Activated naive CD8-positive, alpha-beta T cell treated with anti-CD3 and anti-CD28 coated beads for 36 hours (primary cell): ENCODE results near the gene ANO1. TPM values are rescaled to one million over a fixed set of nuclear protein-coding genes. Genes with fewer than 3 reads are reported as not detected.

Experiments
- DNase-seq: peaks from one replicate; pipeline ENCODE4 v3.0.0; 2021
- H3K27ac Mint-ChIP-seq: one replicate; pipeline ENCODE4 v1.8.0; 2022; ENCODE audit warnings: mild to moderate bottlenecking, moderate library complexity, mixed read lengths
- H3K27me3 Mint-ChIP-seq: one replicate; pipeline ENCODE4 v1.8.0; 2022; ENCODE audit warnings: mild to moderate bottlenecking, mixed read lengths
- H3K36me3 Mint-ChIP-seq: one replicate; pipeline ENCODE4 v1.8.0; 2021; ENCODE audit warnings: mild to moderate bottlenecking, mixed read lengths
- H3K4me1 Mint-ChIP-seq: one replicate; pipeline ENCODE4 v1.8.0; 2021; ENCODE audit warnings: mixed read lengths
- H3K4me3 Mint-ChIP-seq: one replicate; pipeline ENCODE4 v1.8.0; 2022; ENCODE audit warnings: mild to moderate bottlenecking, moderate library complexity, mixed read lengths
- H3K9me3 Mint-ChIP-seq: one replicate; pipeline ENCODE4 v1.8.0; 2022; ENCODE audit warnings: mixed read lengths
- total RNA-seq, 2 experiments: library from RNA; stranded (reverse); gene quantifications; one replicate each; pipeline ENCODE4 v1.2.3, GENCODE V29; 2021

Gene ANO1
- total RNA-seq, 2 experiments from 2014 or later = not detected

DNA sequence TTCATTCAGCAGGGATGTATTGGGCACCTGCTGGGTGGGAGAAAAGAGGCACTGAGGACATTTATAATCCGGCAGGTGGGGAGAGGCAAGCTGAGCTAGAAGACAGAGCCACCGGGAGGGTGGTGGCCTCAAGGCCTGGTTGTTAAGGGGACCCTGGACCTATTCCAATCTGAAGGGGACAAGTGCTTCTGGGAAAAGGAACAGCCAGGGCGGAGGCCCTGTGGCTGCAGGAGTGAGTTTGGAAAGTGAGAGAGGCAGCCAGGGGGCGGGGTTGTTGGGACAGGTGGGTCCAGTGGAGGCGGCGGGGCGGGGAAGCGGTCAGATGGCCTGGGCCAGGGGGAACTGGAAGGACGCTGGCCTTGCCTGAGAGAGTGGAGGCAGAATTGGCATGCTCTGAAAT lies 29.1 kb downstream of the ANO1 start:
- H3K27me3 Mint-ChIP-seq = peaks cover 11% of the 10 kb centered on the region
- no peak for DNase-seq
- no peak overlapping the region for H3K27ac Mint-ChIP-seq
- no peaks in the 10 kb centered on the region for H3K9me3 Mint-ChIP-seq
- peaks cover 6% of the 10 kb centered on the region for H3K4me1 Mint-ChIP-seq
- H3K36me3 Mint-ChIP-seq = no peaks in the 10 kb centered on the region
- H3K4me3 Mint-ChIP-seq = no peak overlapping the region

DNA sequence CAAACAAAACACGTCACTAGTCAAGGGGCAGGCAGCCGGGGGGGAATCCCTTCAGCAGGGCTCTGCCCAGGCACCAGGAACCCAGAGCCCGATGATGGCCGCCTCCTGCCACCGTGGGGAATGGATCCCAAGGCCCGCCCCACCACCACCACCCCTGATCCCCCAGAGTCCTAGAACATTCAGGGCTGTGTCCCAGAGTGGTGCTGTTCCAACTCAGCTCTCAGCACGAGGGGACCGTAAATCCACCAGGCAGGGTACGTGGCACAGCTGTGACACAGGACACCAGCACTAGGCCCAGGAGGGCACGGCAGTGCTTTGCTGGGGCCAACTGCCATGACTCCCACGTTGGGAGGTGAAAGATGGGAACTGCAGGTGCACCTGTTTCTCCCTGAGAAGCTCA lies 29.6 kb downstream of the ANO1 start:
- Mint-ChIP-seq H3K4me3 (no peak overlapping the region), H3K27me3 (peaks cover 11% of the 10 kb centered on the region), H3K9me3 (no peaks in the 10 kb centered on the region), H3K36me3 (no peaks in the 10 kb centered on the region), H3K27ac (no peak overlapping the region), H3K4me1 (peaks cover 6% of the 10 kb centered on the region)
- no peak for DNase-seq

DNA sequence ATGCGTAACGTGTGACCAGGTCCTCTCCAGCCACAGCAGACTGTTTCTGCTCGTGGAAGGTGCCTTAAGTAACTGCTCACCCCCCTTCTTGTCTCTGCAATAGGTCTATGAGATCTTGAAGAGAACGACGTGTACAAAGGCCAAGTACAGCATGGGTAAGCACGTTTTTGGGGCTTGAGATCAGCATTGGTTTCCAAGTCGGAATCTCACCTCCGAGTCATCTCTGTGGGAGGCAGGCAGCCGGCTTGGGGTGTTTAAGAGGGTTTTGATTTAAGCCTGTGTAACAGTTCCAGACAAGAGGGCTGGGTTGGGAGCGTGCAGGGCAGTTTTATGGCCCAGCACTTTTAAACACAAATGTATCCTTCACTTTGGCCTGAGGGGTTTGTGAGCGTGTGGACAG lies 30.1 kb downstream of the ANO1 start:
- Mint-ChIP-seq H3K4me1 (peaks cover 6% of the 10 kb centered on the region), H3K27me3 (peaks cover 11% of the 10 kb centered on the region), H3K9me3 (no peaks in the 10 kb centered on the region), H3K36me3 (no peaks in the 10 kb centered on the region), H3K27ac (no peak overlapping the region), H3K4me3 (no peak overlapping the region)
- no peak for DNase-seq

DNA sequence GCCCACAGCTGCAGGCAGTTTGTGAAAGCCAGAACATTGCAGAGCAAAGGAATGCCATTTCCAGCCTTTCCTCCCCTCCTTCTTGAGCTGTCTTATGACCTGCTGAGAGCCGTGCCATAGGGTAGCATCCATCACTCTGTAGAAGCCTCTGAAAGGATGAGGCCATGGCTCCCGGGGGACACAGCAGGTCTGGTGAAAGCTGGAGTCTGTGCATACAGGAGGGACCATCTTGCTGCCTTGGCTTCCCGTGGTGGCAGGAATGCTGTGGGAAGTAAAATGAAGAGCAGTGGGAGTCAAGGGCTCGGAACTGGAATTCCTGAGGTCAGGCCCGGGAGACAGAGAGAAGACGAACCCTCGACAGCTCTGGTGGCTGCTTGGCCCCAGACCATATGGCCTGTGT lies 30.9 kb downstream of the ANO1 start:
- Mint-ChIP-seq H3K36me3 (no peaks in the 10 kb centered on the region), H3K27ac (no peak overlapping the region), H3K4me1 (peaks cover 6% of the 10 kb centered on the region), H3K9me3 (no peaks in the 10 kb centered on the region), H3K4me3 (no peak overlapping the region), H3K27me3 (peaks cover 11% of the 10 kb centered on the region)
- DNase-seq = no peak

DNA sequence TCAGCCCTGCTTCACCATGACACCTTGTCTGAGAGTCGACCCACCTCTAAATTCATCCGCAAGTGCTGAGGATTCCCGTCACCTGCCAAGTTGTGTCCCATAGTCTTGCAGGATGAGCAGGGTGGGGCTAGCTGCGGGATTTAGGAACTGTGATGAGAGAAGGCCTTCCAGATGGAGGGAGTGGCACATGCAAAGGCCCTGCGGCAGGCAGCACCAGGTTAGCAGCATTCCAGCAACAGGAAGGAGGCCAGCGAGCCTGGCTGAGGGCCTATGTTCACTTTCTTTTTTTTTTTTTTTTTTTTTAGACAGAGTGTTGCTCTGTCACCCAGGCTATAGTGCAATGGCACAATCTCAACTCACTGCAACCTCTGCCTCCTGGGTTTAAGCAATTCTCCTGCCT lies 31.8 kb downstream of the ANO1 start:
- H3K4me1 Mint-ChIP-seq = peaks cover 6% of the 10 kb centered on the region
- H3K27ac Mint-ChIP-seq = no peak overlapping the region
- H3K27me3 Mint-ChIP-seq = peaks cover 12% of the 10 kb centered on the region
- no peak for DNase-seq
- H3K9me3 Mint-ChIP-seq = no peaks in the 10 kb centered on the region
- no peak overlapping the region for H3K4me3 Mint-ChIP-seq
- no peaks in the 10 kb centered on the region for H3K36me3 Mint-ChIP-seq

DNA sequence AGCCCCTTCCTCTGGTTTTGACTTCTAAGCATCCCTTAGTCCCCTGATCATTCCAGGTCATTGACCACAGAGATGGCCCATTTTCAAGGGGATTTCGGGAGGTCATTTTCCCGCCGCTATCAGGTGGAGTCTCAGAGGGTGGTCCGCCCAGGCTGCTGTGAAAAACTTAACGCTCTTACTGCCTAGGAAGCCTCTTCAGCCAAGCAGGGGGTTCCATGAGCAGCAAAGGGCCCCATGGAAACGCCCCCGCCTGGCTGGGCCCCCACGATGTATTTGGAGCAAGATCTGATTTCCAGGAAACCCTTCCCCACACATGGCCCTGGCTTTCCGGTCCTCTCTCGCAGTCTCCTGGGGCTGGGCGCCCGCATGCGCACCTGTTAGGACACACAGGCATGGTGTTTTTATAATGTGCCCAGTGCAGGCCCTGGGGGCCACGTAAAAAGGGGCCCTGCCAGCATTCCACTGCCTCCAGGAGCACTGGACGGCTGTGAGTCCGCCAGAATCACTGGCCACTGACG lies 32.5 kb downstream of the ANO1 start:
- Mint-ChIP-seq H3K27me3 (peaks cover 14% of the 10 kb centered on the region), H3K36me3 (no peaks in the 10 kb centered on the region), H3K27ac (no peak overlapping the region), H3K4me1 (peaks cover 6% of the 10 kb centered on the region), H3K9me3 (no peaks in the 10 kb centered on the region), H3K4me3 (no peak overlapping the region)
- no peak for DNase-seq

DNA sequence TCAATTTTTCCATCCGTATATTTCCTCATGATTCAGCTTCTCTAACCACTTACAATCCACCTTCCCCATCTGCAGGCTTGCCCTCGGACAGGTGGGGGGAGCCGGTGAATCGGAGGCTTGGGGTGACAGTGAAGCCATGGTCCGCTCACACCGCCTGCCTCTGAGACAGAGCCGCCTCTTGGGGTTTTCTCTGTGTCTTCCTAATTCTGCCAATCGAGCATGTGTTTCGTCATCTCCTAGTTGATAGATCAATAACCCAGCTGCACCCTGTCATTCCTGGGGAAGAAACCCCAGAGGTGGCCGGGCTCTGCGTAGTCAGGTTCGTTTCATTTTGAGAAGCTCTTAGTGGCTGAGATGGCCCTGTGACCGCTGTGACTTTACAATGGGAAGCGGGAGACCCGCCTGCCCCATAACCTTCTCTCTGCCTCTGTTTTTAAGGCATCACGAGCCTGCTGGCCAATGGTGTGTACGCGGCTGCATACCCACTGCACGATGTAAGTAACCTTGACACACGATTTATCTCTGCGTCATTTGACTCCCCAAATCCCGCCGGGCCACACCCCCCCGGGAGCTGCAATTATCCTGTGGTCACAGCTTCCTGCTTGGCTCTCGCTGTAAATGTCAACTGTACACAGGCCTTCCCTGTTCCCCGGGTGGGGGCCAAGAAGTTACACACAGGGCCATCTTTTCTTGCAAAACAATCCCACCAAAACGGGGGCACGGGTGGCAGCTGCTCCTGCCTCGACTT lies 33.3 kb downstream of the ANO1 start:
- Mint-ChIP-seq H3K27me3 (peaks cover 14% of the 10 kb centered on the region), H3K4me3 (no peak overlapping the region), H3K4me1 (peaks cover 6% of the 10 kb centered on the region), H3K27ac (no peak overlapping the region), H3K36me3 (no peaks in the 10 kb centered on the region), H3K9me3 (no peaks in the 10 kb centered on the region)
- no peak for DNase-seq

DNA sequence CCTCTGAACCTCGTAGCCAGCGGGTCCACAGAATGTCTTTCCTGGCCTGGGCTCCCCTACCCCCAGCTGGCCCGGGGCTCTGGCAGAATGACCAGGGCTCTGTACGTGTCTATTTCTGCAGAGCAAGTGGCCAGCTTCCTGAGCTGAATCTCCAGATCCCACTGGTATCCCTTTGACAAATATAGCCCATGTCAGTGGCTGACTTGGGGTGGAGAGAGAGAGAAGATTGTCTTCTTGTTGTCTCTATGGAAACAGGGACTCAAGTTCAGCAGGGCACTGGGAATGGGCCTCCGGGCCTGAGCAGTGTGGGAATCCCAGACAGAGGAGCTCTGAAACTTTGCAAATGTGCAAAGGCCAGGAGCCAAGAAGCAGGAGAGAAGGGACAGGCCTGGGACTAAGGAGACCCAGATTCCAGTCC lies 33.9 kb downstream of the ANO1 start:
- Mint-ChIP-seq H3K27ac (no peak overlapping the region), H3K4me1 (peaks cover 6% of the 10 kb centered on the region), H3K9me3 (no peaks in the 10 kb centered on the region), H3K27me3 (peaks cover 14% of the 10 kb centered on the region), H3K36me3 (no peaks in the 10 kb centered on the region), H3K4me3 (no peak overlapping the region)
- no peak for DNase-seq

DNA sequence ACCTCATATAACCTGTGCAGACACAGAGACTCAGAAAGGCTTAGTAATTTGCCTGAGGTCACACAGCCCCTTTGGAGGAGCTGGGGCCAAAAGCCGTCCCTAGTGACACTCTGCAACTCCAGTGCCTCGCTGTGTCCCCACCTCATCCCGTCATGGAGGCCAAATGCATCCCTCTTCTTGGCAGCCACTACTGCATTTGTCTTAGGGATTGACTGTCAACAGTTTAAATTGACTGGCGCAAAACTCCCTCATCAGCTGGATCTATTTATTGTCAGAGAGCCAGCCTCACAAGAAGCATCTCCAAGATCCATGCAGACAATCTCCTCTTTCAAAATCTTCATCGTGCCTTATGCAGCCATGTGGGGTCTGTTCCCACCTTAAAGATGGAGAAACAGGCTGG lies 35.7 kb downstream of the ANO1 start:
- DNase-seq = no peak
- H3K36me3 Mint-ChIP-seq = no peaks in the 10 kb centered on the region
- no peaks in the 10 kb centered on the region for H3K9me3 Mint-ChIP-seq
- H3K27me3 Mint-ChIP-seq = peaks cover 30% of the 10 kb centered on the region
- no peak overlapping the region for H3K27ac Mint-ChIP-seq
- H3K4me1 Mint-ChIP-seq = peaks cover 6% of the 10 kb centered on the region
- no peak overlapping the region for H3K4me3 Mint-ChIP-seq

DNA sequence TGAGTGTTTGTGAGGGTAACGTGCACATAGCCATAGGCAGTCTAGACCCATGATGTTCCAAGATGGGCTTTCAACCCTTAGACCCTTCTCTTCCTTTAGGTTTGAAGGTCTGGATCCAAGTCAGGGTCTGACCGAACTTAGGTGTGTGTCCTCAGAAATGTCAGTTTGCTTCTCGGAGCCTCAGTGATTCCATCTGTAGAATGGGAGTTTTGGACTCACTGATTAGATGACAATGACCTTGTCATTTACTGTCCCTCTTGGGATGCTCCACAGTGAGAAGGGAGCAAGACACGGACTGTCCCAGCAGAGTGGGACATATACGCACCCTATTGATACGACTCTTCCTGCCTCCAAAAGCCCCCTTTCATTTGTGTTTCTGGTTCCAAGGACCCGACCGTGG lies 37.7 kb downstream of the ANO1 start:
- Mint-ChIP-seq H3K27ac (no peak overlapping the region), H3K27me3 (peaks cover 38% of the 10 kb centered on the region), H3K4me1 (peaks cover 6% of the 10 kb centered on the region), H3K4me3 (no peak overlapping the region), H3K36me3 (no peaks in the 10 kb centered on the region), H3K9me3 (no peaks in the 10 kb centered on the region)
- no peak for DNase-seq

DNA sequence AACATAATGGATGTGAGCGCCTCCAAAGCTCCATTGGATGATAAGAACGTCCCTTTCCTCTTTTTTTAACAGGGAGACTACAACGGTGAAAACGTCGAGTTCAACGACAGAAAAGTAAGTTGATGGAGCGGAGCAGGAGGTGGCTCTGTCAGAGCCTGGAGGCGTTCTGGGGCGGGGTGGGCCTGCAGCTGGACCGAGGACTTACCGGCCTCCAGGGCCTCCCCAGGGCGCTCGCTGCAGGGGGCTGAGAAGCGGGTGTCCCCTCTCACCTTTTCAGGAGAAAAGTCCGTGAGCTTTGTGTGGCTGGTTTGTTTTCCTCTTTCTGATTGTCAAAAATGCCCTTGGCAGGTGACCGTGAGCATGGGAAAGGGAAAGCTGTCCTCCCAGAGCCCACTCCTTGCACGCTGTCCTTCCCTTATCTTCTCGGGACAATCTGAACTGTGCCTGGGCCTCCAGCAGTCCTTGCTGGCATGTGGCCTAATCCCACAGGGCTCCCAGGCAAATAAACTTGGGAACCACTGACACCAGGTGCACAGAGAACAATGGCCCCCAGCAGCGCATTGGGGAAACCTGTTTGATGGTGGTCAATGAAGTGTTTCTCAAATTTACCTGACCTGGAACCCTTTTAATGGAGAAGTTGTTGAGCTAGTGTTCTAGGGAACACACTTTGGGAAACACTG lies 38.4 kb downstream of the ANO1 start:
- H3K27ac Mint-ChIP-seq = no peak overlapping the region
- peaks cover 34% of the 10 kb centered on the region for H3K27me3 Mint-ChIP-seq
- peaks cover 6% of the 10 kb centered on the region for H3K4me1 Mint-ChIP-seq
- H3K36me3 Mint-ChIP-seq = no peaks in the 10 kb centered on the region
- no peak overlapping the region for H3K4me3 Mint-ChIP-seq
- DNase-seq = no peak
- H3K9me3 Mint-ChIP-seq = no peaks in the 10 kb centered on the region

DNA sequence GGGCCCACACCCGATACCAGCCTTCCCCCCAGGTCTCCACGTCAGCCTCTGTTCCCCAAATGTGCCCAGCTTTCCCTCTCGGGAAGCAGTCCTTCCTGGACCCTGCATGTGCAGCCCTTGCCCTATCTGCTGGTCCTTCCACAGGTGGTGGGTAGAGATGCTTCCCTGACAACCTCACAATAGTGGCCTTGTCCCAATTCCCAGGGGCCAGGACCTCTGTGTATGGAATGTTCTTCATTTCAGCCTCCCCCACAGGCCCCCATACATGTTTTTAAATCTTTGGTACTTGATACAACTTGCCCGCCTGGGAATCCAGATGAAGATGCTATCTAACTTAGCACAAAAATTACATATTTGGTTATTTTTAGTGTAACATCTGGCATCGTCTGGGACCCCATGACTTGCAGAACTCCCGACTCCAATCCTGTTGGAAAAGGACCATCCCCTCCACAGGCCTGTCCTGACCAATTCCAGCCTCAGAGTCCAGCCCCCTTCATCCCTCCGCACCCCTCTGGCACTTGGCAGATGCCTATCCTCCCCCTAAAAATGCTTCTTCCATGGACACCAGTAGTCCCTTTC lies 39.5 kb downstream of the ANO1 start:
- Mint-ChIP-seq H3K36me3 (no peaks in the 10 kb centered on the region), H3K9me3 (no peaks in the 10 kb centered on the region), H3K4me3 (no peak overlapping the region), H3K27me3 (peaks cover 33% of the 10 kb centered on the region), H3K27ac (no peak overlapping the region), H3K4me1 (no peaks in the 10 kb centered on the region)
- DNase-seq = no peak

DNA sequence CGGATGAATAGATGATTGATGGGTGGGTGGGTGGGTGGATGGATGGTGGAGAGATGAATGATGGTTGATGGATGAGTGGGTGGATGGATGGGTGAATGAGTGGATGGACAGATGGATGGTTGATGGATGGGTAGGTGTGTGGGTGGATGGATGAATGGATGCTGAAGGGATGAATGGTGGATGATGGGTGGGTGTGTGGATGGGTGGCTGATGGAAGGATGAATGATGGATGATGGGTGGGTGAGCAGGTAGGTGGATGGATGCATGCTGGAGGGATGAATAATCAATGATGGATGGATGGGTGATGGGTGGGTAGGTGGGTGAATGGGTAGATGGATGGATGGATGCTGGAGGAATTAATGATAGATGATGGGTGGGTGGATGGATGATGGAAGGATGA lies 40.5 kb downstream of the ANO1 start:
- Mint-ChIP-seq H3K4me3 (no peak overlapping the region), H3K27me3 (peaks cover 34% of the 10 kb centered on the region), H3K36me3 (no peaks in the 10 kb centered on the region), H3K9me3 (no peaks in the 10 kb centered on the region), H3K27ac (no peak overlapping the region), H3K4me1 (no peaks in the 10 kb centered on the region)
- DNase-seq = no peak

DNA sequence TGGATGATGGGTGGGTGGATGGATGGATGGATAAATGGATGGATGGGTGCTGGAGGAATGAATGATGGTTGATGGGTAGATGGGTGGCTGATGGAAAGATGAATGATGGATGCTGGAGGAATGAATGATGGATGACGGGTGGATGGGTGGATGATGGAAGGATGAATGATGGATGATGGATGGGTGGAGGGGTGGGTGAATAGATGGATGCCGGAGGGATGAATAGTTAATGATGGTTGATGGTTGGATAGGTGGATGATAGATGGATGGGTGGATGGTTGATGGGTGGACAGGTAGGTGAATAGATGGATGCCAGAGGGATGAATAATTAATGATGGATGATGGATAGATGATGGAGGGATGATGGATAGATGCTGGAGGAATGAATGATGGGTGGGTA lies 41.4 kb downstream of the ANO1 start:
- H3K27ac Mint-ChIP-seq = no peak overlapping the region
- H3K36me3 Mint-ChIP-seq = no peaks in the 10 kb centered on the region
- no peaks in the 10 kb centered on the region for H3K4me1 Mint-ChIP-seq
- peaks cover 34% of the 10 kb centered on the region for H3K27me3 Mint-ChIP-seq
- no peak for DNase-seq
- H3K9me3 Mint-ChIP-seq = no peaks in the 10 kb centered on the region
- no peak overlapping the region for H3K4me3 Mint-ChIP-seq

DNA sequence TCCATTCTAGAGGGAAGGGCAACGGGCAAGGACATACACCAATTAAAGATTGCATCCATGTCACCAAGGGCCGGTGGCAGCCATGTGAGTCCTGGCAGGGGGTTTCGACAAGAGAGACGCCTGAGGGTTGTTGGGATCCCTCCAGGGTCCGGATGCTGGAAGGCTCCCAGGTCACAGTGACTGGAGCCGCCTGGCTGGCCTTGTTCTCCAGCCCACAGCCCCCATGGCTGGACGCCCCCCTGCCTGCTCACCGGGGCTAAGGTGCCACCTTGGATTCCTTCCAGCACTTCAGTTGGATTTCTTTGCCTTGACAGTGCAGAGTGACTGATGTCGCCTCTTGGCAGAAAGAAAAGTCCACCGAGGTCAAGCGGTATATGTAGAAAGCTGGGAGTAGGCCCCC lies 42.6 kb downstream of the ANO1 start:
- Mint-ChIP-seq H3K27me3 (peaks cover 31% of the 10 kb centered on the region), H3K27ac (no peak overlapping the region), H3K4me1 (no peaks in the 10 kb centered on the region), H3K9me3 (no peaks in the 10 kb centered on the region), H3K36me3 (no peaks in the 10 kb centered on the region), H3K4me3 (no peak overlapping the region)
- DNase-seq = no peak
